ENCODE data around the gene NPPB. TPM values are rescaled to one million over a fixed set of nuclear protein-coding genes. Genes with fewer than 3 reads are reported as not detected.

NPPB gene
- total and polyA plus RNA-seq, 9 of the 15 experiments (the other 6 are each of a cell fraction or from before 2014, with no cell fraction given): not detected

- Histone ChIP-seq H3K4me2 (ENCODE audit: insufficient read depth, low read length) (no peak overlapping the region), H4K20me1 (replicated peaks; ENCODE audit: control insufficient read depth, insufficient read depth, low read length) (no peaks in the 10 kb centered on the region), H3K4me3 (no peak overlapping the region), H3K9me3 (replicated peaks; ENCODE audit: control insufficient read depth, insufficient read depth, low read depth, low read length) (no peaks in the 10 kb centered on the region), H3K27me3 (ENCODE audit: control insufficient read depth in 2 of 2, insufficient read depth in 2 of 2, low read length in 2 of 2) (peaks cover 15 to 16% of the 10 kb centered on the region in 2 experiments), H3K4me1 (replicated peaks in 1 of 2; ENCODE audit: control insufficient read depth in 2 of 2, insufficient read depth in 2 of 2, low read length in 2 of 2) (peaks cover 0 to 10% of the 10 kb centered on the region in 2 experiments; a peak in 1 of 5 replicates), H3K79me2 (ENCODE audit: control insufficient read depth, insufficient read depth, low read length) (no peaks in the 10 kb centered on the region), H2AFZ (ENCODE audit: low read depth, low read length) (no peak overlapping the region), H3K27ac (ENCODE audit: extremely low read depth, low read depth, low read length) (no peak overlapping the region), H3K9me1 (ENCODE audit: control insufficient read depth, insufficient read depth, low read length) (no peaks in the 10 kb centered on the region), H3K36me3 (ENCODE audit: control insufficient read depth, insufficient read depth, low read length) (no peaks in the 10 kb centered on the region), H3K9ac (ENCODE audit: insufficient read depth in 1 of 2, low read depth in 2 of 2, low read length in 2 of 2) (no peak overlapping the region)
- ATAC-seq (peak; percentile 83), FAIRE-seq (no peak), DNase-seq (ENCODE audit: extremely low read depth in 1 of 4, low spot score in 3 of 4) (peak in 3 of 4 experiments; percentile 50 to 61 (median 59))
- no TSS peak for BruUV-seq (replicated peaks)
- in situ Hi-C loops (cut with MboI) (loop anchor here (5.0 kb wide), 1 partner anchor 57 kb away; no protein-coding TSS in a partner anchor), intact Hi-C loops (cut with micrococcal nuclease) (no loop called here)
- 14% methylated on average over 19 of the region's 26 CpGs for WGBS (ENCODE audit: insufficient coverage, low coverage, missing lambda C conversion rate)
- POLR2A ChIA-PET: interaction anchor here (1.0 to 3.0 kb wide), 6 partner anchors 10 to 63 kb away, joined by 3 to 73 read pairs (median 4); no protein-coding TSS in a partner anchor
- CTCF ChIA-PET (ENCODE audit: low intra/inter-chr PET ratio): no interaction called here
- no peak for TF ChIP-seq PTRF (tag; IDR thresholded peaks at IDR 0.05)
- no peak for TF ChIP-seq SRSF3 (IDR thresholded peaks at IDR 0.05; ENCODE audit: insufficient read depth, low read length)
- TF ChIP-seq AFF4 (CRISPR knock-in tag; IDR thresholded peaks at IDR 0.05): 0 out of 2 replicates have a peak, but pooled peaks have one; percentile 54
- TF ChIP-seq HMBOX1 (IDR thresholded peaks at IDR 0.05): no peak
- TF ChIP-seq CHD1 (IDR thresholded peaks at IDR 0.05; ENCODE audit: low read length): no peak
- TF ChIP-seq MIER1 (IDR thresholded peaks at IDR 0.05; ENCODE audit: low read depth): peak; percentile 92
- TF ChIP-seq MAFG (tag; conservative IDR thresholded peaks at IDR 0.05): no peak
- peak in 1 of 2 experiments; percentile 76; a peak in 1 of 4 replicates for TF ChIP-seq TEAD1 (CRISPR knock-in tag; IDR thresholded peaks at IDR 0.05)
- no peak for TF ChIP-seq TRIM28 (IDR thresholded peaks at IDR 0.05)
- TF ChIP-seq ZNF445 (CRISPR knock-in tag; IDR thresholded peaks at IDR 0.05; ENCODE audit: low read depth): no peak
- no peak for TF ChIP-seq ZNF280A (IDR thresholded peaks at IDR 0.05; ENCODE audit: low read depth, partially characterized antibody)
- TF ChIP-seq LCOR (CRISPR knock-in tag; IDR thresholded peaks at IDR 0.05): peak; percentile 21; the same call in 1 of the 2 replicates
- 0 out of 2 replicates have a peak, but pooled peaks have one; percentile 62 for TF ChIP-seq PRMT5 (CRISPR knock-in tag; IDR thresholded peaks at IDR 0.05)
Measured at GRCh38 chr1:11898831-11899467, 40.2 kb upstream of the NPPB start.

Data from K562 (cell line).